HG03060 (cell line): ENCODE data around the gene MAFF.

ENCODE experiments used
- ATAC-seq: cut with Tn5 transposase; IDR thresholded peaks from one replicate; pipeline ENCODE4 v1.9.1; 2021; ENCODE audit warnings: low read depth, moderate number of reproducible peaks; ENCODE audit not compliant: unreplicated experiment

The MAFF gene

DNA sequence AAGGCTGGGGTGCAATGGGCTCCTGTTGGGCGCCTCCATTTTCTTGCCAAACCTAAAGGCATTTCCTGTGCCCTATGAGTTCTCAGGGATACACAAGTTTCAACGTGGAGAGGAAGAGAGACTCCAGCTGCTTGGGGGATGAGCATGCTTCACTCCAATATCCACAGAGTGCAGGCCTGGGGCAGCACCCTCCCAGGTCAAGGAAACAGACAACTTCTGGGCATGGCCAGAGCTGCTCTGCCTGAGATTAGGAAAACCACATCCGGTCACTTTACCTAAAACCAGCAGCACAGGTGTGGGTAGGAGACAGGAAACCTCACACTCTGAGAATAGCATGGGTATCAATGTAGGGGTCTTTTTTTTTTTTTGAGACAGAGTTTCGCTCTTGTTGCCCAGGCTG is 42.3 kb downstream of the MAFF start:
- no peak for ATAC-seq

DNA sequence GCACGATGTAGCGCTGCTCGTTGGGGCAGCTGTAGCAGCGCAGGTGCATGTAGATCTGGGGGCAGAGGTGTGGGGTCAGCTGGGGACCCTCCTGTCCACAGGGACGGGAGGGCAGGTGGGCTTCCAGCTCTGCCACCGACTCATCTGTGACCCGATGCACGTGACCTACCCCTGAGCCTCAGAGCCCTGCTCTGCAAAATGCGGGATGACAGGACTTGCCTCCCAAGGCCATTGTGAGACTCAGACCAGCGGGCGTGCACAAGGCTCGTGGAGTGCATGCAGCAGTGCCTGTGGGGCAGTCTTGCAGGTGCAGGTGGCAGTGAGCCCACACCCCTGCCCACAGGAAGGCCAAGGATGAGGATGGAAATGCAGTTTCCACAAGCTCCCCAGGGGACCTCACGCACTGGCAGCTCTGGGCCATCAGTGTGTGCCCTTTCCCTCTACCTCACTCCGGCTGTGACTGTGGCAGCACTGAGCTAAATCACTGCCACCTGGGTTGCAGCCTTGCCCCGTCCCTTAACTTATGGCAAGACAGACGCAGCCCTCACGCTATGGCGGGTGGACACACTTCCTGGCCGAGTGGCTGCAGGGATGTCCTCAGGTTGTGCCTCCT is 44.4 kb downstream of the MAFF start:
- no peak for ATAC-seq

DNA sequence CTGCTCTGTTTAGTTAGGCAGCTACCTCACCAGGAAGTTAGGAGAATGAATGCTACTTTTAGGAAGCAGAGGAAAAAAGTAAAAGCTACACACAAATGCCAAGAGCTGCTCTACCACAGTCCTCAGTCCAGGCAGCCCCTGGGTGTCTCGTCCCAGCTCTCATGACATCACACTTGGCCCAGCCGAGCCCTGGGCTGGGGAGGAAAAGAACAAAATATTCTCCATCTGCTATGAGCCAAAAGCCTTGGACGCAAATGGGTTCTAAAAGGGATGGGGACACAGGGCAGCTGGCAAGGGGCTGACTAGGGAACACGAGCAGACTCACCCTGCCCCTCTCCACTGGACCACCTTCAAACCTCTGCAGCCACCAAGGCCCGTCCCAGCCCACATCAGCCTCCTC is 44.9 kb downstream of the MAFF start:
- no peak for ATAC-seq

DNA sequence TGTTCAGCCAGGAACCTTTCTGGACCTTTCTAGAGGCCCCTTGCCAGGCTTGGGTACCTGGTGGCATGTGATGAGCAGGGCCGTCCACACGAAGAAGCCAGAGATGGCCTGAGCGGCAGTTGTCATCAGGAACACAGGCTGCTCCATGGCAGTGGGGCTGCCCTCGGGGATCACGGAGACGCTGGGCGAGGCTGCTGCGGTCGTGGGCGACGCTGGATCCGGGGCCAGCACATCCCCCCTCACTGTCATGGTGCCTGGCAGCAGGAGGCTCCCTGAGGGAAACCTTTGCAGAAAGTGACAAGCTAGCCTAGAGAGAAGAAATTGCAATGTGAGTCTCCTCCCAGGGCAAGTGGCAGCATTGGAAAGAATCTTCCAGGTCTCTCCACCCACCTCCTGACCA is 45.9 kb downstream of the MAFF start:
- ATAC-seq, result no peak

DNA sequence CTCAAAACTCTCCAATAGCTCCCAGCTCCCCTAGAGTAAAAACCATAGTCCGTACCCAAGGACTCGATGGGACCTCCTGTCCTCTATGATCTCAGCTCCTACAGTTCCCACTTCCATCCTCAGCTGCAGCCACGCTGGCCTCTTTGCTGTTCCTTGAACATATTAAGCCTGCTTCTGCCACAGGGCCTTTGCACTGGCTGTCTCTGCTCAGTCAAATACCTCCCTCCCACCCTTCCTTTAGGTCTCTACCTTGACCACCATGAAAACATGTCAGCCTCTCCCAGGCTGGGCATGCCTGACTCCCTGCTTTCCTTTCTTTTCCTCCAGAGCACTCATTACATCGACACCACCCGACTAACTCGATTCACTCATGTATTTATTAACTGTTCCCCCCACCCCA is 46.5 kb downstream of the MAFF start:
- no peak for ATAC-seq

DNA sequence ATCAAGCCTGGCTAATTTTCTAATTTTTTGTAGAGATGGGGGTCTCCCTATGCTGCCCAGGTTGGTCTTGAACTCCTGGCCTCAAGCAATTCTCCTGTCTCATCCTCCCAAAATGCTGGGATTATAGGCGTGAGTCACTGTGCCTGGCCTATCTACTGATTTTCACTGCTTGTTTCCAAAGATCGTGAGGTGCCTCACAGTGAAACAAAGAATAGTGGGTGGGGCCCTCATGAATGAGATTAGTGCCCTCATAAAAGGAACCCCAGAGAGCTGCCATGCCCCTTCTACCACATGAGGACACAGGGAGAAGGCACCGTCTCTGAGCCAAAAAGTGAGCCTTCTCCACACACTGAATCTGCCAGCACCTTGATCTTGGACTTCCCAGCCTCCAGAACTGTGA is 47.5 kb downstream of the MAFF start:
- ATAC-seq, result no peak

DNA sequence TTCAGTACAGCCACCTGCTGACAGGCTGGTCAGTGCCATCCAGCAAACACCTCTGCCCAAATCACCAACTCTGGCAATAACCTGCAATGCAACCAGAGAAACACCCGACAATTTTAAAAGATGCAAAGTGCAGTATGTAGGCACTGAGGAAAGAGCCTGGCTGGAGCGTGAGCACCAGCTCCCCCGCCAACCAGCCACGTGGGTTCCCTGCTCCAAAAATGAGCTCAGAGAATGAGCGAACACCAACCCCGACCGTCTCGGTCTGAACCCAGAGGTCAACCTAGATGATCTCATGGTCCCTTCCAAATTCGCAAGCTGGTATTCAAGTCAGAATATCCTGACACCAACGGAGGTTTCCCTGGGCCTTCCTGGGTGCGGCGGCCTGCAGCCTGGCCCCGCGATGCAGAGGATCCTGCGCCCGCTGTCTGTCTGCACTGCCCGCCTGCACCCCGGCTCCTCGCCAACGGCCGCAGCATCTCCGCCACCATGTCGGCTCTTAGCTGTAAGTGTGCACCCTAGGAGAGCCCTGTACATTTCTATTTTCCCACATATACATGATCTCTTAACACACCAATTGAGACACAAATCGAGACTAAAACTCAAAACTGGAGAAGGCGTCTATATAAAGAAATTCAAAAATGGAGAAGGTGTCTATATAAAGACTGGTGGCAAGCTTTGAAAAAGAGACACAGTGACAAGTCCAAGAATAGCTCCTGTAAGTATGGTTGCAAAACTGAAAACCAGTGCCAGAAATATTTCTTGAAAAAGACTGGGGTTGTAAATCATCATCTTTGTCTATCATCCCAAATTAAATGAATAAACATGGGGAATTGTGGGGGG is 48.2 kb downstream of the MAFF start:
- ATAC-seq, result no peak

DNA sequence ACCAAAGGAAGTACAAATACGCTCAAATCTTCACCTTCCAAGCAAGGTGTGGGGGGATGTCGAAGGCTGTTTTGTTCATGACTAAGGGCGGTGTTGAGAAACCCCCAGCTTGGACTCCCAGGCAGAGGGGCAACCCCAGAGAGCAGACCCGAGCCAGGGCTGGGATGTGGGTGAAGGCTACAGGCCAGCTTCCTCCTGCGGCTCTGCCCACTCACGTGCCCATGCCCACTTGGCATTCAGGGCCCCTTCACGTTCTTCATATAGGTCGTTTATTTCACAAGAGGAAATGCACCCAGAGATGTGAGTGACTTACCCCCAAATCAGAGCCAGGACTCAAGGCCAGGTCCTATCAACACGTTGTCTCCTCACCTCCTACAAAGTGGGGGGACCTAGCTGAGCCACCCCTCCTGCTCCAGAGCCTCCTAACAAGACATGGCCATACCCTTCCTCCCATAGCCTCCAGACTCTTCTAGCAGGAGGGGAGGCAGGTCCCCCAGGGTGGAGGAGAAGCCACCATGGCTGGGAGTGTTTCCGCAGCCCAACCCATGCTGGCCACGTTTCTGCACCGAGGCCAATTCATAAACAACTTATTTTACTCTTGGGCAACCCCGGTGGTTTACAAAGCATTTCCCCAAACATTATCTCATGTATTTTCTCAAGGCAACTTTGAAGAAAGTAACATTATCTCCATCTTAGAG is 49.0 kb downstream of the MAFF start:
- ATAC-seq, result no peak

DNA sequence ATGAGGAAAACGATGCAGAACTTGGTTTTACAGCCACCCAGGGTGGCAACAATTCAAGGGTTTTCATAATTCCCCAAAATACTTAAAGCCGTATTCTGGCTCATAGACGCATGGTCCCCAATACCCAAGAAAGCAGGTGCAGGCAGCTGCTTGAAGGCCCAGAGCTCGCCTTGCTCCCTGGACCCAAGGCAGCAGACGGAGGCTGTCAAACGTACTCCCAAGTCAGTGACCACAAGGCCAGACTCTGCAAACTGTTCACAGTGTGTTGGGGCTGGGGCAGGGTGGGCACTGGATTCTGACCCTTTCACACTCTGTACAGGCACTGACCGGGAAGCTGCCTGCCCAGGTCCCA is 49.5 kb downstream of the MAFF start:
- ATAC-seq, result no peak

DNA sequence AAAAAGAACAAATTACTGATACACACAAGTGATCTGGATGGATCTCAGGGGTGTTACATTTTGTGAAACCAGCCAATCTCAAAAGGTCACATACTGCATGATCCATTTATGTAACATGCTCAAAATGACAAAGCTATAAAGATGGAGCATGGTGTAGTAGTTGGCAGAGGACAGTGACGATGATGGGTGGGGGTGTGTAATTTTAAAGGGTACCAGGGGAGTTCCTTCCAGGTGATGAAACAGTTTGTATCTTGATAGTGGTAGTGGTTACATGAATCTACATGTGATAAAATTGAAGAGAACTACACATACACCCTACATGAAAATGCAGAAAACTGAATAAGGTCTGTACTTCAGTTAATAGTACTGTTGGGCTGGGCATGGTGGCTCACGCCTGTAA is 53.9 kb downstream of the MAFF start:
- no peak for ATAC-seq

DNA sequence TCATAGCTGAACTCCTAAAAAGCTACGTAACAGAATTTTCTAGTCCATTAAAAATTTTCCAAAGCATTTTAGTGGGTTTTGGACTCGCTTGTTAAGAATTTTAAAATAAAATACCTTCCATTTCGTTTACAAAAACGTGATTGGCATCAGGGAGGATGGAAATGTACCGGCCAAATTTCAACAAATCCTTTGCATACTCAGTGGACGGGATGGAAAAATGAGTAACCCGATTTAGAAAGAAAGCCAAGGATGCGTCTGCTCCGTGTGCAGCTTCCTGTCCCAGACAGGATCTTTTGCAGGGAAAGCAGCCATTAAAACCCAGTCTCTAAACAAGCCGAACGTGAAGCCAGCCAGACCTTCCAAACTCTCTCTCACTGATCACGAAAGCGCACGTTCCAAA is 55.4 kb downstream of the MAFF start:
- no peak for ATAC-seq

DNA sequence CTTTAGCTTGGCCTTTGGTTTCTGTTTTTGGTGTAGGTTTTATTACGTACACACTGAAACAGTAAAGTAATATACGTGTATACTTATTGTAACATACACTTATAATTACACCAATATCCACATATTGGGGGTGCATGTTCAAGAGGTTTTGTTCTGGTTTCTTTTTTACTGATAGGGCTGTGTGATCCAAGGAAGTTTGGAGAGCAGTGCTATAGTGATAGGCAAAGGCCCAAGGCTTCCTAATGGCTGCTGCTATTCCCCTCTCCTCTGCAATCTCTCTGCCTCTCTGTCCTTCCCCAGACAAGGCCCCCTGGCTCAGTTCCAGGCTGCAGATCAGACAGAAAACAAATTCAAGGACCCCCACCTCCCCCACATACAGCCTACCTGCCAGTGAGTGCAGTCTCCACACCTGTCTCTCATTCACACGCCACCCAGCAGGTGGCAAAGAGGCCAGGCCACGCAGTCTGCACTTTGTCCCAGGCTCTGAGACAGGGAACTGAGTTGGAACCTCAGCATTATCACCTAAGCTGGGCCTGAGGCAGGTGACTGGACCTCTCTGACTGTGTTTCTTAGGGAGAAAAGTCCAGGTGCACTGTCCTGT is 56.0 kb downstream of the MAFF start:
- no peak for ATAC-seq

DNA sequence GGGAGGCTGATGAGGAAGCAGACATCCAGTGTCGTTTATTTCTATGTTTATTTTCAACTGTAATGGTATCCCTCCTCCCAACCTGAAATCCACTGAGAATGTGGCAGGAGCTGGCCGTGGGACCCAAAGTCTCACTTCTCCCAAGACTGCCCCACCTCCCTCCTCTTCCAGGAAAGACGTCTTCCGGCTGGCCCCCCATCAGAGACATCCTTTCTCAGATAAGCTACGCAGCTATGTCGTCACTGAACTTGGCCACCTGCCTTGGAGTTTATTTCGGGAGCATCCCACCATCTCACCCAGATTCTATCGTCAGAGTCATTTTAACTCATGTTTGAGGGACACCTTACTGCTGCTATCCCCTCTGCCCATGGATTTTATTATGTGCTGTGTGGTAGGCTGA is 57.1 kb downstream of the MAFF start:
- no peak for ATAC-seq

DNA sequence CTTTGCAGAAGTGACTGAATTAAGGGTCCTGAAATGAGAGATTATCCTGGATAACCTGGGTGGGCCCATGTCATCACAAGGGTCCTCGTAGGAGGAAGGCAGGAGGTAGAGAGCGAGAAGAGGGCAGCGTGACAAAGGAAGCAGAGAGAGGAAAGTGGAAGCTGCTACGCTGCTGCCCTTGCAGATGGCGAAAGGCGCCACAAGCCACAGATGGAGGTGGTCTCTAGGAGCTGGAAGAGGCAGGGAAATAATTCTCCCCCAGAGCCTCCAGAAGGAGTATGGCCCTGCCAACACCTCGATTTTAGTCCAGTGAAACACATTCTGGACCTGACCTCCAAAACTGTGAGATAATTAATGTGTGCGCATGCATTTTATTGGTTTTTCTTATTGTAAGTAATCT is 57.6 kb downstream of the MAFF start:
- no peak for ATAC-seq

DNA sequence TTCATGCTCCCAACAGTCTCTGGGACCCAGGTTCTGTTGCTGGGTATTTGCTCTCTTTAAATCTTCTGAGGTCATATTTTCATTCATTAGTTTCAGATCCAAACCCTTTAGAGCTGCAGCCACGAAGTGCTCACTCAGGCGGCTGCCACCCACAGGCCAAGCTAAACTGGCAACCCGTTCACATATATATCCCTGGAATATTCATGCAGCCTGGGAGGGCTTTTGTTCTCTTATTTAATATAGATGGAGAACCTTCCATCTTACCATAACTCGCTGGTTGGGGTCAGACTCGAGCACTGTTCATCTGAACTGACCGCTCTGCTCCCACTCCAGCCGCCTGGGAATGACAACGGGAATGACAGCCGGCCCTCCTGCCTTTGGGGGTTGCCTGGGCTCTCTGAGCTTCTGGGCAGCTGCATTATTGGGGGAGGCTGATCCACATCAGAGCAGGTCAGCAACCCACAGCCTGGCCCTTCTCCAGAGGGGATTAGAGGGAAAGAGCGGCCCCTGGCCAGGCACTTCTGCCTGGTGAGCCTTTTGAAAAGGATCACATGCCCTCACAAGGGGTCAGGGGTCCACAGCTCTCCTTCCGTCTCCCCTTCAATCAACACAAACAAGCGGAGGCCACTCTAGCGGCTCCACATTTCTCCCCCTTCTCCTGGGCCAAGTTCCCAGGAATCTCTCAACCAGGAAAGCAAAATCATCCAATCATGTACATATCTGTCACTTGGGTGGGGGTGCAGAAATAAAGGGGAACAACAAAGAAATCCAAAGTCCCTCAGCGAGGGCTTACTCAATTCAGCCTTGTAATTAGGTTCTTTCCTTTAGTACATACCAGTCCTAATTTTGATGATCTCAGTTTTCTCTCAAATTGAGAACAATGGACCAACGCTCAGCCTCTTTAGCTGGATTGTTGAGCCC is 59.2 kb downstream of the MAFF start:
- ATAC-seq, result no peak

DNA sequence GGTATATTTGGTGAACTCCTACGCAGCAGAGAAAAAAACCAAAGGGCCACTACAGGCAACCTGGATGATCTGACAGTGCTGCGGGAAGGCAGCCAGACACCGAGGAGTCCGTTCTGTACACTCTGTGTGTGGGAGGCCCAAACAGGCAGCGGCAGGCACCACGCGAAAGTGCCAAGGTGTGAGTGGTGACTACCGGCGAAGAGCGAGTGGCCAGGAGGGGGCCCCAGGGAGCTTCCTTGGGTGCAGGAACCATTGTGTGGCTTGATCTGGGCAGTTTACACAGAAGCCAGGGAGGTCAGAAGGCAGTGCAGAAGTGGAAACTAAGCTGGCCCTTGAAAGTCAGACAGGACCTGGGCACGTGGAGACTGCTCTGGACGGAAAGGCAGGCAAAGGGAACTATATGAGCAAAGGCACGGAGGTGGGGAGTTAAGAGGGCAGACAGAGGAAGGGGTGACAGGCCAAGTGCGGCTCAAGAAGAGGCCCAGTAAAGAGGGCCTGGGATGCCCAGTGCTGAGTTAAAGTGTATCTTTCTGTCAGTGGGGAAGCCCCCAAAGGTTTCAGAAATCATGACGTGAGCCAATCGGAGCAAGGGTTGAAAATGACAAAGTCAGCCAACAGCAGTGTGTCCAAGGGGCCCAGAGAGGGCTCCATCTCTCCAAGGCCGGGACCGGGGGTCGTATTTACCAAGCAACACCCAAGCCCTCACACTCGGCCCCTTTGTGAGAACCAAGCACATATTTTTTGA is 60.4 kb downstream of the MAFF start:
- no peak for ATAC-seq

DNA sequence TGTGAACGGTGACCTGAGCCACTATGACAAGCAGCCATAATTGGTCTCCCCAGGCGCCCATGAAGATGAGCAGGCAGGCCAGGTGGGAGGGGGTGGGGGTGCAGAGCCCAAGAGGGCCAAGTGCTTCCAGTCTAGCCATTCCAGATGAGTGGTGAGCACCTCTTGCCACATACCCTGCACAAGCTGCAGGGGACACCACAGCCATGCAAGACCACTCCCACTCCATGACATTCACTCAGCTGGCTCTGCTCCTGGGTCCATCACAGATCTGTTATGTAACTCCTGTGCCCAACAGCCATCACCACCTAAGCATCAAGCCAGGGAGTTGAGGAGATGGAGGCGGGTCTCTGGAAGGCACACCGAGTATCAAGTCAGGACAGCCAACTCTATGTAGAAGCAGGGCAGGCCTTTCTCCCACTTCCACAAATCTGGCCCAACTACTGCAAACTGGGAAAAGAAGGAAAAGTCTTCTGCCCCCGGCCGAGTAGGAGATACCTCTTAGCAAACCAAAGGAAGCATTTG is 62.6 kb downstream of the MAFF start:
- no peak for ATAC-seq
